Measurements from ENCODE around the gene APBB2. TPM values are rescaled to one million over a fixed set of nuclear protein-coding genes. Genes with fewer than 3 reads are reported as not detected.
"Not testable (repeated sequence)": the region's sequence is repeated elsewhere in the genome, so short reads cannot be mapped to it uniquely, and the experiment has no call there.

APBB2 gene
- total RNA-seq, 4 donors from 2014 or later, result 139 to 248 (median 203) TPM

- Histone ChIP-seq H3K36me3 (no peaks in the 10 kb centered on the region), H3K9me3 (no peaks in the 10 kb centered on the region), H3K27me3 (no peaks in the 10 kb centered on the region), H3K27ac (no peak overlapping the region), H3K4me1 (peaks cover 0 to 47% (median 18%) of the 10 kb centered on the region in 4 donors), H3K4me3 (no peak overlapping the region)
- no peak for TF ChIP-seq POLR2A (IDR thresholded peaks at IDR 0.05)
- TF ChIP-seq EP300 (IDR thresholded peaks at IDR 0.05), result no peak
- no peak for TF ChIP-seq CTCF (IDR thresholded peaks at IDR 0.05)
- DNase-seq (ENCODE audit: low spot score in 2 of 2), result no peak
- WGBS, 2 donors, result 76 to 77% methylated on average over 2 of the region's 2 CpGs
Measured at GRCh38 chr4:41150401-41150800, 63.9 kb downstream of the APBB2 start.

GRCh38 chr4:41149568-41149967, 64.8 kb downstream of the APBB2 start:
- not testable (repeated sequence) for H3K9me3 ChIP-seq; H3K36me3 ChIP-seq; H3K27me3 ChIP-seq; H3K4me3 ChIP-seq; DNase-seq (ENCODE audit: low spot score in 2 of 2)
- peaks cover 0 to 52% (median 23%) of the 10 kb centered on the region in 4 donors for H3K4me1 ChIP-seq
- peak overlapping the region in 1 of 4 donors; percentile 41 for H3K27ac ChIP-seq
- WGBS, 2 donors, result 71 to 74% methylated on average over 4 of the region's 4 CpGs

- TF ChIP-seq EP300 (IDR thresholded peaks at IDR 0.05) (no peak), CTCF (IDR thresholded peaks at IDR 0.05) (no peak), POLR2A (IDR thresholded peaks at IDR 0.05) (no peak)
- 61 to 68% methylated on average over 4 of the region's 4 CpGs for WGBS, 2 donors
Measured at GRCh38 chr4:41148931-41149330, 65.4 kb downstream of the APBB2 start.

GRCh38 chr4:41148292-41148691, 66.0 kb downstream of the APBB2 start:
- H3K27me3 ChIP-seq, result no peaks in the 10 kb centered on the region
- H3K4me1 ChIP-seq, result peaks cover 0 to 61% (median 32%) of the 10 kb centered on the region in 4 donors
- H3K27ac ChIP-seq, result peak overlapping the region in 2 of 4 donors; percentile 33 to 84
- 89 to 91% methylated on average over 4 of the region's 4 CpGs for WGBS, 2 donors
- no peak overlapping the region for H3K4me3 ChIP-seq
- no peaks in the 10 kb centered on the region for H3K36me3 ChIP-seq
- no peaks in the 10 kb centered on the region for H3K9me3 ChIP-seq
- DNase-seq (ENCODE audit: low spot score in 2 of 2), result no peak
- TF ChIP-seq POLR2A (IDR thresholded peaks at IDR 0.05), result no peak
- TF ChIP-seq CTCF (IDR thresholded peaks at IDR 0.05), result no peak
- TF ChIP-seq EP300 (IDR thresholded peaks at IDR 0.05), result no peak

More at GRCh38 chr4:41148931-41149330, 65.4 kb downstream of the APBB2 start:
- Histone ChIP-seq H3K36me3 (no peaks in the 10 kb centered on the region), H3K4me1 (peaks cover 0 to 55% (median 28%) of the 10 kb centered on the region in 4 donors), H3K4me3 (no peak overlapping the region), H3K27ac (peak overlapping the region in 1 of 4 donors; percentile 41), H3K27me3 (no peaks in the 10 kb centered on the region), H3K9me3 (no peaks in the 10 kb centered on the region)
- no peak for DNase-seq (ENCODE audit: low spot score in 2 of 2)

GRCh38 chr4:41147570-41147969, 66.8 kb downstream of the APBB2 start:
- Histone ChIP-seq H3K4me1 (peaks cover 0 to 69% (median 35%) of the 10 kb centered on the region in 4 donors), H3K27ac (peak overlapping the region in 3 of 4 donors; percentile 42 to 91 (median 84))
- H3K27me3 ChIP-seq; DNase-seq (ENCODE audit: low spot score in 2 of 2); H3K9me3 ChIP-seq; H3K4me3 ChIP-seq; H3K36me3 ChIP-seq: not testable (repeated sequence)
- 94 to 95% methylated on average over 3 of the region's 3 CpGs for WGBS, 2 donors

- Histone ChIP-seq H3K36me3 (no peaks in the 10 kb centered on the region), H3K27ac (peak overlapping the region; percentile 37 to 91 (median 63))
- 21 to 24% methylated on average over 14 of the region's 14 CpGs for WGBS, 2 donors
Measured at GRCh38 chr4:41146716-41147506, 67.4 kb downstream of the APBB2 start.

More at GRCh38 chr4:41146716-41147506, 67.4 kb downstream of the APBB2 start:
- TF ChIP-seq POLR2A (IDR thresholded peaks at IDR 0.05) (no peak), EP300 (IDR thresholded peaks at IDR 0.05) (peak in 1 of 2 donors; percentile 62), CTCF (IDR thresholded peaks at IDR 0.05) (no peak)
- H3K27me3 ChIP-seq, result no peaks in the 10 kb centered on the region
- DNase-seq (ENCODE audit: low spot score in 2 of 2), result peak; percentile 30 to 59
- no peaks in the 10 kb centered on the region for H3K9me3 ChIP-seq
- H3K4me1 ChIP-seq, result peaks cover 0 to 75% (median 38%) of the 10 kb centered on the region in 4 donors
- H3K4me3 ChIP-seq, result peak overlapping the region in 1 of 4 donors; percentile 9

Measured in tibial nerve (tissue), 4 donors.